C4-2B (cell line): ENCODE data around the gene ARHGAP36.

ENCODE experiments used
- ZFX ChIP-seq: fragments of 450-650 bp; IDR thresholded peaks from 2 replicates; pipeline ENCODE4 v1.6.1; 2017
- TF ChIP-seq, protein P1 (sequence below): fragments of 450-650 bp; conservative IDR thresholded peaks from 2 replicates; pipeline ENCODE4 v1.5.1; 2017; ENCODE audit warnings: mild to moderate bottlenecking

DNA sequence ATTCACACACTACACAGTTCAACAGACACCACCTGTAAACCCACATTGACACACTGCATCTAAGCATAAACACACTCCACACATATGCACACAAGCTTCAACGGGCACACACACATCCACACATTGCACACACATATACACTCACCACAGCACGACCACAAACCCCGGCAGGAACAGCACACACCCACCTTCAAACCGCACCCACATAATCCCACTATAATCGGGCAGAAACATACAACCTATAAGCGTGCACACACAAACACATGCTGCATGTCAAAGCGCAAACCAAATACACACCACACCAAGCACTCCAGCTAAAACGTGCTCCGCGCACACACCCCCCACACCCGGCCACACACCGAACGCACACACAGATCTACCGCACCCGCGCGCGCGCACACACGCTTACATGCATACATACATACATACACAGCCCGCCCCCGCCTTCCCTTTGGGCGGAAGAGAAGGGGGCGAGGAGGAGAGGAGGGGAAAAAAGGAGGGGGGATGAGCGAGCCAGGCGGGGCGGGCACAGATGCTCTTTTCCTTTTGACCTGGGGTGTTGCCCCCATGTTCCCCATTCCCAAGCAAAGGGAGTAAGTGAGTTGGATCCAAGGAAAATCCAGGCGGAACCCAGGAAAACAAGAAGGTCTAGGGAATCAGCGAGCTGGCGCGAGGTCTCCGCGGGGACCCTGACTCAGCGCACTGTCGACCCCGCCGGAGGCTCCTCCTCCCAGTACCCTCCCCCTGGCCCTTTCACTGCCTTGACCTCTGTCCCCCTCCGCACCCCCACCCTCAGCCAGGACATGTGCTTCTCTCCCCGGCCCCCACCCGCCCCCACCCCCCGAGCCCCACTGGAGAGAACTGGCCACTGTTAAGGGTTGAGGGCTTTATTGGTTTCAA is 9.9 kb downstream of the ARHGAP36 start:
- TF ChIP-seq, protein P1, sequence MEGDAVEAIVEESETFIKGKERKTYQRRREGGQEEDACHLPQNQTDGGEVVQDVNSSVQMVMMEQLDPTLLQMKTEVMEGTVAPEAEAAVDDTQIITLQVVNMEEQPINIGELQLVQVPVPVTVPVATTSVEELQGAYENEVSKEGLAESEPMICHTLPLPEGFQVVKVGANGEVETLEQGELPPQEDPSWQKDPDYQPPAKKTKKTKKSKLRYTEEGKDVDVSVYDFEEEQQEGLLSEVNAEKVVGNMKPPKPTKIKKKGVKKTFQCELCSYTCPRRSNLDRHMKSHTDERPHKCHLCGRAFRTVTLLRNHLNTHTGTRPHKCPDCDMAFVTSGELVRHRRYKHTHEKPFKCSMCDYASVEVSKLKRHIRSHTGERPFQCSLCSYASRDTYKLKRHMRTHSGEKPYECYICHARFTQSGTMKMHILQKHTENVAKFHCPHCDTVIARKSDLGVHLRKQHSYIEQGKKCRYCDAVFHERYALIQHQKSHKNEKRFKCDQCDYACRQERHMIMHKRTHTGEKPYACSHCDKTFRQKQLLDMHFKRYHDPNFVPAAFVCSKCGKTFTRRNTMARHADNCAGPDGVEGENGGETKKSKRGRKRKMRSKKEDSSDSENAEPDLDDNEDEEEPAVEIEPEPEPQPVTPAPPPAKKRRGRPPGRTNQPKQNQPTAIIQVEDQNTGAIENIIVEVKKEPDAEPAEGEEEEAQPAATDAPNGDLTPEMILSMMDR = no peak
- TF ChIP-seq ZFX = no peak
